Testis (tissue), 2 donors: Measurements from ENCODE around the gene FBXL17.

ENCODE experiments used
- CTCF ChIP-seq, 3 experiments: fragments of 450-650 bp in 2 of 3; fragments of 200-600 bp in 1 of 3; sonication (generic) in 1 of 3; IDR thresholded peaks; one replicate each; pipeline ENCODE4 v1.5.1; 2016 to 2019; ENCODE audit warnings: antibody characterized with exemption in 3 of 3, mild to moderate bottlenecking in 2 of 3, moderate library complexity in 1 of 3
- POLR2A ChIP-seq: fragments of 450-650 bp; IDR thresholded peaks from one replicate; pipeline ENCODE4 v1.6.1; 2017; ENCODE audit warnings: antibody characterized with exemption, mild to moderate bottlenecking, moderate library complexity

DNA sequence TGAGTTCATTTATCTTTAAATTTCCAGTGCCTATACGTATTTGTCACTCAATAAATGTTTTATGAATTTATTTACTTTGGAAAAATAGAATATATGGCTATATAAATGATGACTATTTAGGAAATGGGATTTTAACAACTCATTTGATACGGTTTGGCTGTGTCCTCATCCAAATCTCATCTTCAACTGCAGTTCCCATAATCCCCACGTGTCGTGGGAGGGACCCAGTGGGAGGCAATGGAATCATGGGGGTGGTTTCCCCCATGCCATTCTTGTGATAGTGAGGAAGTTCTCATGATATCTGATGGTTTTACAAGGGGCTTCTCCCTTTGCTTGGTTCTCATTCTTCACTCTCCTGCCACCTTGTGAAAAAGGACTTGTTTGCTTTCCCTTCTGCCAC, 523.6 kb downstream of the FBXL17 start:
- TF ChIP-seq CTCF (IDR thresholded peaks at IDR 0.05) (no peak), POLR2A (no peak)
